ENCODE measurements around the gene SNCB. TPM values are rescaled to one million over a fixed set of nuclear protein-coding genes. Genes with fewer than 3 reads are reported as not detected.
A peak's percentile ranks its signal among the peaks of the same experiment; 100 is the strongest.

Gene SNCB
- total RNA-seq, 4 donors from 2014 or later, result not detected

DNA sequence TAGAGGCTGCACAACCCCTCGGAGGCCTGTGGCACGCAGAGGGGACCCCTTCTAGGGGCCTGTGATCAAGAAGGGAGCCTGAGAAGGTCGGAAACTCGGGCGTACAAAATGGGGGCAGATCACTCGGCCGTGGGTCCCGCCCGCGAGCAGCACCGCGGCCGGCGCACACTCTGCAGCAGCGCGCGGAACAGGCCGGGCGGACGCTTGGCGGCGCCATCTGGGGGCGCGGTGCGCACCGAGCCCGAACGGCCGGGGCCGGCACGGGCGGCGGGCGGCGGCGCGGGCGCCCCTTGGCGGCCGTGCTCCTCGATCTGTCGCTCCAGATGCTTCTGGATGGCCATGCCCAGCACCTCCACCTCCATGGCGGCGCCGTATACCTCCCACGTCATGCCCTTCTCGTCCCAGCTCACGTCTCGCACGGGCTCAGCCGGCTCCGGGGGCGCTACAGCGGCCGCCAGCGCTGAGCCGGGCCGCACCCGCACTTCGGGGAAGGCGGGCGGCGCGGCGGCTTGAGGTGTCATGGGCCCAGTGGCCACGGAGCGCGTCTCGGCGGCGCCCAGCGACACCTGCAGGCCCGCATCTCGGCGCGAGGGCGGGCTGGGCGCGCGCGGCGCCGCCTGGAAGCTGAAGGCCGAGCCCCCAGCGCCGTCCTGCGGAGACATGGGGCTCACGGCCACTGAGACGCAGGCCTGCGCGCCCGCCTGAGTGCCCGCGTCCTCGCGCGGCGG is 33.5 kb downstream of the SNCB start:
- WGBS, 2 donors, result 8 to 14% methylated on average over 14 to 41 of the region's 98 CpGs
- TF ChIP-seq POLR2A (IDR thresholded peaks at IDR 0.05) (no peak), CTCF (IDR thresholded peaks at IDR 0.05) (peak in 4 of 5 experiments; percentile 16 to 52 (median 27))
- no peaks in the 10 kb centered on the region for H3K36me3 ChIP-seq
- H3K4me1 ChIP-seq, result peaks cover 0 to 10% (median 1%) of the 10 kb centered on the region in 4 donors
- no peak for DNase-seq (ENCODE audit: low spot score in 2 of 2)
- H3K4me3 ChIP-seq, result peak overlapping the region in 2 of 4 donors; percentile 26 to 43
- H3K9me3 ChIP-seq, result no peaks in the 10 kb centered on the region
- peaks cover 0 to 35% of the 10 kb centered on the region in 2 donors for H3K27me3 ChIP-seq
- H3K27ac ChIP-seq, result no peak overlapping the region

- Histone ChIP-seq H3K4me3 (peak overlapping the region in 1 of 4 donors; percentile 43), H3K27me3 (peaks cover 0 to 30% of the 10 kb centered on the region in 2 donors), H3K36me3 (no peaks in the 10 kb centered on the region), H3K4me1 (peaks cover 0 to 10% (median 1%) of the 10 kb centered on the region in 4 donors), H3K27ac (no peak overlapping the region), H3K9me3 (no peaks in the 10 kb centered on the region)
- TF ChIP-seq EP300 (IDR thresholded peaks at IDR 0.05) (no peak), POLR2A (IDR thresholded peaks at IDR 0.05) (no peak), CTCF (IDR thresholded peaks at IDR 0.05) (no peak)
- 76 to 80% methylated on average over 22 to 23 of the region's 23 CpGs for WGBS, 2 donors
- no peak for DNase-seq (ENCODE audit: low spot score in 2 of 2)
Observed at GRCh38 chr5:176596069-176596644, 34.2 kb downstream of the SNCB start.

- DNase-seq (ENCODE audit: low spot score in 2 of 2), result no peak
- Histone ChIP-seq H3K27me3 (peaks cover 0 to 30% of the 10 kb centered on the region in 2 donors), H3K4me3 (no peak overlapping the region), H3K36me3 (no peaks in the 10 kb centered on the region), H3K9me3 (no peaks in the 10 kb centered on the region), H3K4me1 (peaks cover 0 to 10% (median 1%) of the 10 kb centered on the region in 4 donors), H3K27ac (no peak overlapping the region)
- 71 to 93% methylated on average over 11 of the region's 11 CpGs for WGBS, 2 donors
- no peak for TF ChIP-seq POLR2A (IDR thresholded peaks at IDR 0.05)
- no peak for TF ChIP-seq CTCF (IDR thresholded peaks at IDR 0.05)
- no peak for TF ChIP-seq EP300 (IDR thresholded peaks at IDR 0.05)
Observed at GRCh38 chr5:176595386-176595943, 34.9 kb downstream of the SNCB start.

DNA sequence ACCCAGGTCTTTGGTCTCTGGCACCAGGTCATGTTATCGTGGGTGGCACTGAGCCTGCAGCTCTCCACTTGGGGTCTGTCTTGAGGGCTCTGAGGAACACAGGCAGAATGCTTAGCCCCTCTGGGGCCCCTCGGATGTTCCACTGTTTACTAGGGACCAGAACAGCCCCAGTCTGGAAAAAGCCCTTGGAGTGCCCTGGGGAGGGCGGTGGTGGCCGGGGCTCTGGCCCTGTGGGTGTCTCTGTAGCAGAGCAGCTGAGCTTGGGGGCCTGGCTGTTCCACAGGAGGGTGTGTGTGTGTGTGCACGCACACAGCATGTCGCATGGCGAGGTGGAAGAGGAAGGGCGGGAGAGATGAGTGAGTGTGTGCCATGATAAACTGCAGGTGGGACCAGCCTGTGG is 35.8 kb downstream of the SNCB start:
- 82 to 88% methylated on average over 8 of the region's 8 CpGs for WGBS, 2 donors
- DNase-seq (ENCODE audit: low spot score in 2 of 2), result no peak
- H3K4me3 ChIP-seq, result no peak overlapping the region
- H3K27me3 ChIP-seq, result peaks cover 0 to 30% of the 10 kb centered on the region in 2 donors
- H3K27ac ChIP-seq, result no peak overlapping the region
- H3K4me1 ChIP-seq, result peaks cover 0 to 10% (median 1%) of the 10 kb centered on the region in 4 donors
- H3K36me3 ChIP-seq, result no peaks in the 10 kb centered on the region
- TF ChIP-seq POLR2A (IDR thresholded peaks at IDR 0.05) (no peak), EP300 (IDR thresholded peaks at IDR 0.05) (no peak), CTCF (IDR thresholded peaks at IDR 0.05) (no peak)
- no peaks in the 10 kb centered on the region for H3K9me3 ChIP-seq
